ENCODE results near the gene CRYBG1. TPM values are rescaled to one million over a fixed set of nuclear protein-coding genes. Genes with fewer than 3 reads are reported as not detected.

Gene CRYBG1
- total and polyA plus RNA-seq, 2 donors = 12.2 to 22.2 TPM

DNA sequence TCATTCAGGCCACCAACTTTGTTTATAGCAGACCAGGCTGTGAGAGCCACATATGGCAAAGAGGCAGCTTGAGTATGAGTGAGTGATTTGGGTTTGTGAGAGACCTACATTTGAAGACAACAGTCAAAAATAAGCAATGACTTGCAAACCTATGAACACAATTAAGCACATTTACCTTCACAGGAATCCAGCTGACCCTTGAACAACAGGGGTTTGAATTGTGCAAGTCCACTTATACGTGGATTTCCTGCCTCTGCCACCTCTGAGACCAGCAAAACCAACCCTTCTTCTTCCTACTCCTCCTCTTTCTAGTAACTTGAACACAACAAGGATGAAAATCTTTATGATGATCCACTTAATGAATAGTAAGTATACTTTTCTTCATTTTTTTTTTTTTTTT is 258.7 kb downstream of the CRYBG1 start:
- no peaks in the 10 kb centered on the region for H3K4me1 ChIP-seq (ENCODE audit: control insufficient read depth in 2 of 2, insufficient read depth in 2 of 2, low read length in 2 of 2)
- no peak overlapping the region for H3K27ac ChIP-seq (ENCODE audit: low read depth in 1 of 2, low read length in 1 of 2)
- 89% methylated on average over 1 of the region's 1 CpG for WGBS
- H3K9me3 ChIP-seq (ENCODE audit: control insufficient read depth in 2 of 2, insufficient read depth in 1 of 2, low read length in 1 of 2) = no peaks in the 10 kb centered on the region
- no peak overlapping the region for H3K4me3 ChIP-seq (ENCODE audit: low read length in 2 of 2)
- no peak for DNase-seq (ENCODE audit: low read depth in 6 of 9, low spot score in 9 of 9)
- H3K36me3 ChIP-seq (ENCODE audit: control insufficient read depth in 2 of 2, insufficient read depth in 2 of 2, low read length in 1 of 2) = peaks cover 0 to 9% of the 10 kb centered on the region in 2 donors
- no peaks in the 10 kb centered on the region for H3K27me3 ChIP-seq (ENCODE audit: control insufficient read depth in 2 of 2, insufficient read depth in 1 of 2, low read length in 1 of 2)

DNA sequence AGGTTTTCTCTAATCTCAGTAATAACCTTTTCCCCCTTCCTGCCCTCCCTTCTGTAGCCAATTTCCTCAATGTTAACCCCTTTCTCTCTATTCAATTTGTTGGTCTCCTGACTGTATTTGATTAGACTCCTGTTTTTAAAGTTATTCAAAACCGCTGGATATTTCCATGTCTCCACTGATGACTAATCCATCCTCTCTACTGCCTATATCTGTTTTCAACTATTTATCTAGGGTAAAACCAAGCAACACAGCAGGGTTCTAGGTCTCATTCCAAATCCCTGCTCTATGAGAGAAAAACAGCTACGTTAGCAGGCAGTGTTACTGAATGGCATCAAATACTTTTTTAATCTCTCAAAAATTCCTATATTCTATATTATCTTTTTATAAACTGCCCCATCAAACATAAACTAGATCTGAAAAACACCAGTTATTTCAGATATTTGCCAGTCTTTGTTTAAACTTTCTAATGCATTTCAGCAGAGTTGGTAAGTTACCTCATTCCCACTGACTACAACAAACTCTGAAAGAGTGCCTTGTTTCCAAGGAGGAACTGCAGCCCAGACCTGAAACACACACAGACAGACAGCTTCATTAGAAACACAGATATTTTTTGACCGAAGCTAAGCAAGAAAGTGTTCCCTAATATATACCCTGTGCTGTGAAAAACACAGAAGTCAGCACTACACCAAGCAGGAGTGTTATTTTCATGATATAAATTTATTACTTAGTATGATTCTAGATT is 260.6 kb downstream of the CRYBG1 start:
- no peak for DNase-seq (ENCODE audit: low read depth in 6 of 9, low spot score in 9 of 9)
- Histone ChIP-seq H3K9me3 (ENCODE audit: control insufficient read depth in 2 of 2, insufficient read depth in 1 of 2, low read length in 1 of 2) (no peaks in the 10 kb centered on the region), H3K4me1 (ENCODE audit: control insufficient read depth in 2 of 2, insufficient read depth in 2 of 2, low read length in 2 of 2) (no peaks in the 10 kb centered on the region), H3K27ac (ENCODE audit: low read depth in 1 of 2, low read length in 1 of 2) (no peak overlapping the region), H3K4me3 (ENCODE audit: low read length in 2 of 2) (no peak overlapping the region), H3K27me3 (ENCODE audit: control insufficient read depth in 2 of 2, insufficient read depth in 1 of 2, low read length in 1 of 2) (no peaks in the 10 kb centered on the region), H3K36me3 (ENCODE audit: control insufficient read depth in 2 of 2, insufficient read depth in 2 of 2, low read length in 1 of 2) (peaks cover 0 to 9% of the 10 kb centered on the region in 2 donors)
- WGBS = 97% methylated on average over 3 of the region's 3 CpGs

Other genes with a start within 250 kb of the CRYBG1 start
- gene ATG5, start 35.0 kb upstream of the CRYBG1 start, total RNA-seq = 36.1 TPM
- 25.2 TPM for gene ATG5, start 35.0 kb upstream of the CRYBG1 start, polyA plus RNA-seq